Ovary (tissue), 3 donors: ENCODE data around the gene PKP2.

Source experiments
- CTCF ChIP-seq, 3 donors: fragments of 450-650 bp in 2 of 3; fragments of 200-600 bp in 1 of 3; IDR thresholded peaks; one replicate each; pipeline versions ENCODE4 v1.5.1 to v1.8.0; 2016 to 2022; ENCODE audit warnings: antibody characterized with exemption in 3 of 3, mild to moderate bottlenecking in 1 of 3
- EP300 ChIP-seq: sonication (generic); formaldehyde crosslinking; IDR thresholded peaks from one replicate; pipeline ENCODE4 v1.6.1; 2017; ENCODE audit warnings: antibody characterized with exemption
- POLR2A ChIP-seq: fragments of 450-650 bp; IDR thresholded peaks from one replicate; pipeline ENCODE4 v1.6.1; 2017; ENCODE audit warnings: antibody characterized with exemption, mild to moderate bottlenecking, moderate library complexity
- donor health status: DM: no; HTN: no; CAD: no.

GRCh38 chr12:32826807-32827412, 69.7 kb downstream of the PKP2 start:
- TF ChIP-seq POLR2A (no peak), CTCF (IDR thresholded peaks at IDR 0.05) (no peak), EP300 (no peak)
